SHP77 treated with DMSO at 0.1 percent for 48 hours (cell line): Measurements from ENCODE around the gene YPEL1.

Source experiments
- DNase-seq: peaks from one replicate; lab custom pipeline; 2025; lab: John Stamatoyannopoulos, UW

Gene YPEL1

GRCh38 chr22:21735200-21736083 lies at the start of gene YPEL1:
YPEL1 (minus strand) TSS chr22:21735794; CDS start chr22:21710744, 25,050 bp downstream.
- peak; percentile 36 for DNase-seq

GRCh38 chr22:21780259-21780658 lies 44.7 kb upstream of the YPEL1 start:
- no peak for DNase-seq

- DNase-seq: no peak
Observed at GRCh38 chr22:21779444-21779843, 43.9 kb upstream of the YPEL1 start.

- no peak for DNase-seq
Observed at GRCh38 chr22:21778705-21779363, 43.2 kb upstream of the YPEL1 start.

- no peak for DNase-seq
Observed at GRCh38 chr22:21771631-21771976, 36.0 kb upstream of the YPEL1 start.

- DNase-seq: no peak
Observed at GRCh38 chr22:21768435-21768834, 32.8 kb upstream of the YPEL1 start.

- no peak for DNase-seq
Observed at GRCh38 chr22:21766691-21767462, 31.3 kb upstream of the YPEL1 start.

- no peak for DNase-seq
Observed at GRCh38 chr22:21765909-21766529, 30.4 kb upstream of the YPEL1 start.

- DNase-seq: no peak
Observed at GRCh38 chr22:21764038-21764804, 28.6 kb upstream of the YPEL1 start.

GRCh38 chr22:21762712-21763581 lies 27.4 kb upstream of the YPEL1 start:
- no peak for DNase-seq

- no peak for DNase-seq
Observed at GRCh38 chr22:21761994-21762680, 26.5 kb upstream of the YPEL1 start.

- DNase-seq: no peak
Observed at GRCh38 chr22:21761086-21761485, 25.5 kb upstream of the YPEL1 start.

- no peak for DNase-seq
Observed at GRCh38 chr22:21760640-21761039, 25.0 kb upstream of the YPEL1 start.

- no peak for DNase-seq
Observed at GRCh38 chr22:21759646-21760376, 24.2 kb upstream of the YPEL1 start.

- no peak for DNase-seq
Observed at GRCh38 chr22:21759093-21759492, 23.5 kb upstream of the YPEL1 start.

GRCh38 chr22:21758091-21758864 lies 22.7 kb upstream of the YPEL1 start:
- DNase-seq: no peak

GRCh38 chr22:21755851-21756284 lies 20.3 kb upstream of the YPEL1 start:
- no peak for DNase-seq

- DNase-seq: no peak
Observed at GRCh38 chr22:21754523-21754922, 18.9 kb upstream of the YPEL1 start.
